HepG2 (cell line): ENCODE measurements around the gene ZNF846. TPM values are rescaled to one million over a fixed set of nuclear protein-coding genes. Genes with fewer than 3 reads are reported as not detected.

Experiments used
- ATF7-NPFF ChIP-seq: sonication (generic); formaldehyde crosslinking; IDR thresholded peaks from 2 replicates; pipeline ENCODE4 v1.8.1; 2023; ENCODE audit warnings: mild to moderate bottlenecking, low read depth, missing genetic modification reagents, moderate library complexity
- BCL6 ChIP-seq: IDR thresholded peaks from 2 replicates; pipeline ENCODE4 v1.6.1; 2016; ENCODE audit warnings: missing genetic modification reagents, missing compliant biosample characterization
- FOSL2 ChIP-seq: sonication (generic); formaldehyde crosslinking; IDR thresholded peaks from 2 replicates; pipeline ENCODE4 v1.4.0; 2020; ENCODE audit warnings: missing genetic modification reagents
- HOXA3 ChIP-seq: sonication (generic); formaldehyde crosslinking; IDR thresholded peaks from 2 replicates; pipeline ENCODE4 v1.5.0; 2020; ENCODE audit warnings: missing genetic modification reagents
- KLF12 ChIP-seq: sonication (generic); formaldehyde crosslinking; IDR thresholded peaks from 2 replicates; pipeline ENCODE4 v1.4.0; 2020; ENCODE audit warnings: missing genetic modification reagents, borderline replicate concordance
- MTA3 ChIP-seq: sonication (generic); formaldehyde crosslinking; IDR thresholded peaks from 2 replicates; pipeline ENCODE4 v1.4.0; 2020; ENCODE audit warnings: missing genetic modification reagents
- NONO ChIP-seq, 2 experiments: fragments of 450-650 bp in 1 of 2; sonication (generic) in 1 of 2; formaldehyde crosslinking in 1 of 2; IDR thresholded peaks in 1 of 2; conservative IDR thresholded peaks in 1 of 2; 2 replicates each; pipeline versions ENCODE4 v1.6.1 to v1.8.0; 2017 to 2022; ENCODE audit warnings: mild to moderate bottlenecking in 1 of 2, missing genetic modification reagents in 1 of 2, moderate library complexity in 1 of 2
- ONECUT2 ChIP-seq: sonication (generic); formaldehyde crosslinking; IDR thresholded peaks from 2 replicates; pipeline ENCODE4 v1.4.0; 2020; ENCODE audit warnings: missing genetic modification reagents
- RARA ChIP-seq: IDR thresholded peaks from 2 replicates; pipeline ENCODE4 v1.6.1; 2016; ENCODE audit warnings: missing genetic modification reagents, missing compliant biosample characterization
- SAFB2 ChIP-seq: sonication (generic); formaldehyde crosslinking; IDR thresholded peaks from 2 replicates; pipeline ENCODE4 v1.5.1; 2020; ENCODE audit warnings: missing genetic modification reagents, low read depth, mild to moderate bottlenecking, borderline replicate concordance
- SOX5 ChIP-seq: IDR thresholded peaks from 2 replicates; pipeline ENCODE4 v1.6.1; 2016; ENCODE audit warnings: borderline replicate concordance
- SSRP1 ChIP-seq: IDR thresholded peaks from 2 replicates; pipeline ENCODE4 v1.6.1; 2016; ENCODE audit warnings: control low read depth
- ZBTB7A ChIP-seq: sonication (generic); formaldehyde crosslinking; IDR thresholded peaks from 2 replicates; pipeline ENCODE4 v1.8.0; 2022; ENCODE audit warnings: mild to moderate bottlenecking, missing genetic modification reagents
- ZMYM2 ChIP-seq: sonication (generic); formaldehyde crosslinking; IDR thresholded peaks from 2 replicates; pipeline ENCODE4 v1.8.0; 2022; ENCODE audit warnings: mild to moderate bottlenecking, missing genetic modification reagents
- ZMYM4 ChIP-seq: sonication (generic); formaldehyde crosslinking; IDR thresholded peaks from 2 replicates; pipeline ENCODE4 v1.8.1; 2023; ENCODE audit warnings: mild to moderate bottlenecking, missing genetic modification reagents
- ZNF143 ChIP-seq: sonication (generic); formaldehyde crosslinking; IDR thresholded peaks from 2 replicates; pipeline ENCODE4 v1.4.0; 2020; ENCODE audit warnings: missing genetic modification reagents
- ZNF274 ChIP-seq: sonication (generic); formaldehyde crosslinking; IDR thresholded peaks from 2 replicates; pipeline ENCODE4 v1.5.1; 2020; ENCODE audit warnings: mild to moderate bottlenecking, missing genetic modification reagents
- ZNF343 ChIP-seq: sonication (generic); formaldehyde crosslinking; IDR thresholded peaks from 2 replicates; pipeline ENCODE4 v1.4.0; 2020; ENCODE audit warnings: mild to moderate bottlenecking, missing genetic modification reagents
- ZNF354B ChIP-seq: sonication (generic); formaldehyde crosslinking; IDR thresholded peaks from 2 replicates; pipeline ENCODE4 v1.8.0; 2022; ENCODE audit warnings: mild to moderate bottlenecking, missing genetic modification reagents
- ZNF709 ChIP-seq: sonication (generic); formaldehyde crosslinking; IDR thresholded peaks from 2 replicates; pipeline ENCODE4 v1.5.0; 2020; ENCODE audit warnings: mild to moderate bottlenecking, missing genetic modification reagents
- ZNF788 ChIP-seq: sonication (generic); formaldehyde crosslinking; IDR thresholded peaks from 2 replicates; pipeline ENCODE4 v1.5.0; 2020; ENCODE audit warnings: mild to moderate bottlenecking, missing genetic modification reagents, borderline replicate concordance
- ZSCAN25 ChIP-seq: sonication (generic); formaldehyde crosslinking; IDR thresholded peaks from 2 replicates; pipeline ENCODE4 v1.8.0; 2022; ENCODE audit warnings: mild to moderate bottlenecking, missing genetic modification reagents
- polyA plus RNA-seq, 8 experiments: library from polyadenylated mRNA; depleted of rRNA in 3 of 8; stranded (reverse) in 7 of 8; unstranded in 1 of 8; fragments of >200 nt; fragmentation: Illumina TruSeq in 4 of 8; extraction: Trizol in 4 of 8; gene quantifications; 2 replicates each; pipeline versions ENCODE4 v1.2.1 to v1.2.3, GENCODE V29; 2011 to 2016; ENCODE audit warnings: low read depth in 4 of 8, missing spikeins in 1 of 8, mixed read lengths in 1 of 8; ENCODE audit not compliant: insufficient read depth in 1 of 8
- total RNA-seq, 5 experiments: library from RNA; depleted of rRNA; stranded (reverse); fragments of >200 nt; fragmentation: Illumina TruSeq; extraction: Trizol; gene quantifications; 2 replicates each; pipeline ENCODE4 v1.2.3, GENCODE V29; 2016; ENCODE audit warnings: low read depth in 1 of 5
- TF ChIP-seq, protein P1 (sequence below): IDR thresholded peaks from 2 replicates; pipeline ENCODE4 v1.6.1; 2016
- TF ChIP-seq, protein P2 (sequence below): sonication (generic); formaldehyde crosslinking; IDR thresholded peaks from 2 replicates; pipeline ENCODE4 v1.5.1; 2020; ENCODE audit warnings: mild to moderate bottlenecking, missing genetic modification reagents, borderline replicate concordance

The ZNF846 gene
- total and polyA plus RNA-seq, 2 of the 13 experiments (the other 11 are each of a cell fraction or from before 2014, with no cell fraction given), result 4.8 to 5.4 TPM

DNA sequence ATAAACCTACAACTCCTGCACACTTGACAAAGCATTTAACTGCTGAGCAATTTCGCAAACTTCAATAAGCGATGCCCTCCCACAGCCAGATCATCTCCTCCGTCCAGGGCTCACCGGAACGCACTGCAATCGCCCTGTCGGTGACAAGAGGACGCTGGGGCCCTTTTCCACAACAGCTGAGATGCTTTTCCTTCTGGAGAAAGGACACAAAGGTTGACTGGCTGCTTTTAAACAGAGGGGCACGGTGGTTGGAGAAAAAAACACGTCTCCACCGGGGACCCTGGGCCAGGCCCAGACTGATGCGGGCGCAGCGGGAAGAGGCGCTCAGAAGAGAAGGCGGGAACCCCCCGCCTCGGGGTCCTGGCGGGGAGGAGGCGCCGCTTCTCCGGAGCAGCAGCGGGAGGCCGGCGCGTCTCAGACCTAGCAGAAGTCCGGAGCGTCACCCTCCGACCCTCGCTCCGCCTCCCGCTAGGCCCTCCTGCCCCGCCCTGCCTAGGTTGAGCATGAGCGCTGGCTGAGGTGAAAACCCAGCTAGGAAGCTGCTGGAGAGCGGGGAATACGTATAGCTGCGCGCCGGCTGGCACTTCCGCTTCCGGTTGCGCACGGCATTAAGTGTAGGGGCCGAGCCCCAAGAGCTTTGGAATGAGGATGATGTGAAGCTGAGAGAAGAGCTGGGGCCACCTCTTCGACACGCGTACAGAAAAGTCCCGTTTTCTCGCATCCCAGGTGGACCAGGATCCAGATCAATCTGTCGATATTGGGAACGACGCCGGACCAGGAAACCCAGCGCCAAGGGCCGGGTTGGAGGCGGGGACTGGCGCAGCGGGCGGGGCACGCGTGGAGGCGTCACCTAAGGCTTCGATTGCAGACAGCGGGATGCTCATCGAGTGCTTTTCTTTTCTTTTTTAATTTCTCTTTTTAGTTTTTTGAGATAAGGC lies at the start of gene ZNF846 (continued):
- TF ChIP-seq ZNF343 (CRISPR knock-in tag), result peak; percentile 90; the same call in 1 of the 2 replicates
- TF ChIP-seq NONO (IDR thresholded peaks at IDR 0.05), result no peak
- TF ChIP-seq NONO (CRISPR knock-in tag; conservative IDR thresholded peaks at IDR 0.05), result peak; percentile 81
- peak; percentile 35; the same call in 1 of the 2 replicates for TF ChIP-seq RARA (CRISPR knock-in tag)
- 0 out of 2 replicates have a peak, but pooled peaks have one; percentile 41 for TF ChIP-seq ATF7-NPFF (CRISPR knock-in tag)
- TF ChIP-seq ZBTB7A (CRISPR knock-in tag), result peak; percentile 63; the same call in 1 of the 2 replicates
- no peak for TF ChIP-seq MTA3 (CRISPR knock-in tag)
- peak; percentile 93 for TF ChIP-seq HOXA3 (CRISPR knock-in tag)
- peak; percentile 92 for TF ChIP-seq ZNF788 (CRISPR knock-in tag)
- TF ChIP-seq SAFB2 (CRISPR knock-in tag), result 0 out of 2 replicates have a peak, but pooled peaks have one; percentile 50
- TF ChIP-seq KLF12 (CRISPR knock-in tag), result 0 out of 2 replicates have a peak, but pooled peaks have one; percentile 4
- TF ChIP-seq ONECUT2 (CRISPR knock-in tag), result no peak
- TF ChIP-seq ZNF274, result peak; percentile 46; the same call in 1 of the 2 replicates
- TF ChIP-seq, protein P1, sequence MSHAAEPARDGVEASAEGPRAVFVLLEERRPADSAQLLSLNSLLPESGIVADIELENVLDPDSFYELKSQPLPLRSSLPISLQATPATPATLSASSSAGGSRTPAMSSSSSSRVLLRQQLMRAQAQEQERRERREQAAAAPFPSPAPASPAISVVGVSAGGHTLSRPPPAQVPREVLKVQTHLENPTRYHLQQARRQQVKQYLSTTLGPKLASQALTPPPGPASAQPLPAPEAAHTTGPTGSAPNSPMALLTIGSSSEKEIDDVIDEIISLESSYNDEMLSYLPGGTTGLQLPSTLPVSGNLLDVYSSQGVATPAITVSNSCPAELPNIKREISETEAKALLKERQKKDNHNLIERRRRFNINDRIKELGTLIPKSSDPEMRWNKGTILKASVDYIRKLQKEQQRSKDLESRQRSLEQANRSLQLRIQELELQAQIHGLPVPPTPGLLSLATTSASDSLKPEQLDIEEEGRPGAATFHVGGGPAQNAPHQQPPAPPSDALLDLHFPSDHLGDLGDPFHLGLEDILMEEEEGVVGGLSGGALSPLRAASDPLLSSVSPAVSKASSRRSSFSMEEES (CRISPR knock-in tag), result peak; percentile 65
- no peak for TF ChIP-seq ZNF354B
- TF ChIP-seq BCL6, result peak; percentile 68
- peak; percentile 90; the same call in 1 of the 2 replicates for TF ChIP-seq SSRP1
- peak; percentile 77 for TF ChIP-seq ZMYM4 (CRISPR knock-in tag)
- 0 out of 2 replicates have a peak, but pooled peaks have one; percentile 34 for TF ChIP-seq SOX5 (CRISPR knock-in tag)
- peak; percentile 63 for TF ChIP-seq ZNF143 (CRISPR knock-in tag)
- TF ChIP-seq ZNF709, result peak; percentile 81; the same call in 1 of the 2 replicates
- peak; percentile 71 for TF ChIP-seq FOSL2
- no peak for TF ChIP-seq ZMYM2
- TF ChIP-seq, protein P2, sequence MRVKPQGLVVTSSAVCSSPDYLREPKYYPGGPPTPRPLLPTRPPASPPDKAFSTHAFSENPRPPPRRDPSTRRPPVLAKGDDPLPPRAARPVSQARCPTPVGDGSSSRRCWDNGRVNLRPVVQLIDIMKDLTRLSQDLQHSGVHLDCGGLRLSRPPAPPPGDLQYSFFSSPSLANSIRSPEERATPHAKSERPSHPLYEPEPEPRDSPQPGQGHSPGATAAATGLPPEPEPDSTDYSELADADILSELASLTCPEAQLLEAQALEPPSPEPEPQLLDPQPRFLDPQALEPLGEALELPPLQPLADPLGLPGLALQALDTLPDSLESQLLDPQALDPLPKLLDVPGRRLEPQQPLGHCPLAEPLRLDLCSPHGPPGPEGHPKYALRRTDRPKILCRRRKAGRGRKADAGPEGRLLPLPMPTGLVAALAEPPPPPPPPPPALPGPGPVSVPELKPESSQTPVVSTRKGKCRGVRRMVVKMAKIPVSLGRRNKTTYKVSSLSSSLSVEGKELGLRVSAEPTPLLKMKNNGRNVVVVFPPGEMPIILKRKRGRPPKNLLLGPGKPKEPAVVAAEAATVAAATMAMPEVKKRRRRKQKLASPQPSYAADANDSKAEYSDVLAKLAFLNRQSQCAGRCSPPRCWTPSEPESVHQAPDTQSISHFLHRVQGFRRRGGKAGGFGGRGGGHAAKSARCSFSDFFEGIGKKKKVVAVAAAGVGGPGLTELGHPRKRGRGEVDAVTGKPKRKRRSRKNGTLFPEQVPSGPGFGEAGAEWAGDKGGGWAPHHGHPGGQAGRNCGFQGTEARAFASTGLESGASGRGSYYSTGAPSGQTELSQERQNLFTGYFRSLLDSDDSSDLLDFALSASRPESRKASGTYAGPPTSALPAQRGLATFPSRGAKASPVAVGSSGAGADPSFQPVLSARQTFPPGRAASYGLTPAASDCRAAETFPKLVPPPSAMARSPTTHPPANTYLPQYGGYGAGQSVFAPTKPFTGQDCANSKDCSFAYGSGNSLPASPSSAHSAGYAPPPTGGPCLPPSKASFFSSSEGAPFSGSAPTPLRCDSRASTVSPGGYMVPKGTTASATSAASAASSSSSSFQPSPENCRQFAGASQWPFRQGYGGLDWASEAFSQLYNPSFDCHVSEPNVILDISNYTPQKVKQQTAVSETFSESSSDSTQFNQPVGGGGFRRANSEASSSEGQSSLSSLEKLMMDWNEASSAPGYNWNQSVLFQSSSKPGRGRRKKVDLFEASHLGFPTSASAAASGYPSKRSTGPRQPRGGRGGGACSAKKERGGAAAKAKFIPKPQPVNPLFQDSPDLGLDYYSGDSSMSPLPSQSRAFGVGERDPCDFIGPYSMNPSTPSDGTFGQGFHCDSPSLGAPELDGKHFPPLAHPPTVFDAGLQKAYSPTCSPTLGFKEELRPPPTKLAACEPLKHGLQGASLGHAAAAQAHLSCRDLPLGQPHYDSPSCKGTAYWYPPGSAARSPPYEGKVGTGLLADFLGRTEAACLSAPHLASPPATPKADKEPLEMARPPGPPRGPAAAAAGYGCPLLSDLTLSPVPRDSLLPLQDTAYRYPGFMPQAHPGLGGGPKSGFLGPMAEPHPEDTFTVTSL (CRISPR knock-in tag), result peak; percentile 41; the same call in 1 of the 2 replicates
- TF ChIP-seq ZSCAN25 (CRISPR knock-in tag), result peak; percentile 70; the same call in 1 of the 2 replicates
